Measurements from ENCODE around the gene CARMIL1. TPM values are rescaled to one million over a fixed set of nuclear protein-coding genes. Genes with fewer than 3 reads are reported as not detected.

CARMIL1 gene
- total and polyA plus RNA-seq, 2 of the 8 experiments (the other 6 are each of a cell fraction or from before 2014, with no cell fraction given), result 20.3 to 40.4 TPM

DNA sequence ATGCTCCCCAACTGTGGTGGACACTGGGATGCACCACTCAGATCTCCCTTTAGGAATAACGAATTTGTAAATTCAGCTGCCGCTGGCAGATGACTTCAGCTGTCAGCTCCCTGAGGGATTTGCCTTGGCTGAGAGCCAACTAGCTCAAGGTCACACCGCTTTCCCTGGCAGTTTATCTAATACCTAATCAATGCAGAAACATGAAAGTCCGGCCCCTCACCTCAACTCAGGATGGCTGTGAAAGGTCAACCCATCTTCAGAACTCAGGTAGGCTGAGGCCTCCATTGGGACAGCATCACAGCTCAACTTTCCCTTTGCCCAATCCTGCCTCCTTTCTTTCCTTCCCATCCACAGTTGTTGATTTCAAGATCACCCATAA lies 350.0 kb downstream of the CARMIL1 start (continued):
- TF ChIP-seq, protein P1, sequence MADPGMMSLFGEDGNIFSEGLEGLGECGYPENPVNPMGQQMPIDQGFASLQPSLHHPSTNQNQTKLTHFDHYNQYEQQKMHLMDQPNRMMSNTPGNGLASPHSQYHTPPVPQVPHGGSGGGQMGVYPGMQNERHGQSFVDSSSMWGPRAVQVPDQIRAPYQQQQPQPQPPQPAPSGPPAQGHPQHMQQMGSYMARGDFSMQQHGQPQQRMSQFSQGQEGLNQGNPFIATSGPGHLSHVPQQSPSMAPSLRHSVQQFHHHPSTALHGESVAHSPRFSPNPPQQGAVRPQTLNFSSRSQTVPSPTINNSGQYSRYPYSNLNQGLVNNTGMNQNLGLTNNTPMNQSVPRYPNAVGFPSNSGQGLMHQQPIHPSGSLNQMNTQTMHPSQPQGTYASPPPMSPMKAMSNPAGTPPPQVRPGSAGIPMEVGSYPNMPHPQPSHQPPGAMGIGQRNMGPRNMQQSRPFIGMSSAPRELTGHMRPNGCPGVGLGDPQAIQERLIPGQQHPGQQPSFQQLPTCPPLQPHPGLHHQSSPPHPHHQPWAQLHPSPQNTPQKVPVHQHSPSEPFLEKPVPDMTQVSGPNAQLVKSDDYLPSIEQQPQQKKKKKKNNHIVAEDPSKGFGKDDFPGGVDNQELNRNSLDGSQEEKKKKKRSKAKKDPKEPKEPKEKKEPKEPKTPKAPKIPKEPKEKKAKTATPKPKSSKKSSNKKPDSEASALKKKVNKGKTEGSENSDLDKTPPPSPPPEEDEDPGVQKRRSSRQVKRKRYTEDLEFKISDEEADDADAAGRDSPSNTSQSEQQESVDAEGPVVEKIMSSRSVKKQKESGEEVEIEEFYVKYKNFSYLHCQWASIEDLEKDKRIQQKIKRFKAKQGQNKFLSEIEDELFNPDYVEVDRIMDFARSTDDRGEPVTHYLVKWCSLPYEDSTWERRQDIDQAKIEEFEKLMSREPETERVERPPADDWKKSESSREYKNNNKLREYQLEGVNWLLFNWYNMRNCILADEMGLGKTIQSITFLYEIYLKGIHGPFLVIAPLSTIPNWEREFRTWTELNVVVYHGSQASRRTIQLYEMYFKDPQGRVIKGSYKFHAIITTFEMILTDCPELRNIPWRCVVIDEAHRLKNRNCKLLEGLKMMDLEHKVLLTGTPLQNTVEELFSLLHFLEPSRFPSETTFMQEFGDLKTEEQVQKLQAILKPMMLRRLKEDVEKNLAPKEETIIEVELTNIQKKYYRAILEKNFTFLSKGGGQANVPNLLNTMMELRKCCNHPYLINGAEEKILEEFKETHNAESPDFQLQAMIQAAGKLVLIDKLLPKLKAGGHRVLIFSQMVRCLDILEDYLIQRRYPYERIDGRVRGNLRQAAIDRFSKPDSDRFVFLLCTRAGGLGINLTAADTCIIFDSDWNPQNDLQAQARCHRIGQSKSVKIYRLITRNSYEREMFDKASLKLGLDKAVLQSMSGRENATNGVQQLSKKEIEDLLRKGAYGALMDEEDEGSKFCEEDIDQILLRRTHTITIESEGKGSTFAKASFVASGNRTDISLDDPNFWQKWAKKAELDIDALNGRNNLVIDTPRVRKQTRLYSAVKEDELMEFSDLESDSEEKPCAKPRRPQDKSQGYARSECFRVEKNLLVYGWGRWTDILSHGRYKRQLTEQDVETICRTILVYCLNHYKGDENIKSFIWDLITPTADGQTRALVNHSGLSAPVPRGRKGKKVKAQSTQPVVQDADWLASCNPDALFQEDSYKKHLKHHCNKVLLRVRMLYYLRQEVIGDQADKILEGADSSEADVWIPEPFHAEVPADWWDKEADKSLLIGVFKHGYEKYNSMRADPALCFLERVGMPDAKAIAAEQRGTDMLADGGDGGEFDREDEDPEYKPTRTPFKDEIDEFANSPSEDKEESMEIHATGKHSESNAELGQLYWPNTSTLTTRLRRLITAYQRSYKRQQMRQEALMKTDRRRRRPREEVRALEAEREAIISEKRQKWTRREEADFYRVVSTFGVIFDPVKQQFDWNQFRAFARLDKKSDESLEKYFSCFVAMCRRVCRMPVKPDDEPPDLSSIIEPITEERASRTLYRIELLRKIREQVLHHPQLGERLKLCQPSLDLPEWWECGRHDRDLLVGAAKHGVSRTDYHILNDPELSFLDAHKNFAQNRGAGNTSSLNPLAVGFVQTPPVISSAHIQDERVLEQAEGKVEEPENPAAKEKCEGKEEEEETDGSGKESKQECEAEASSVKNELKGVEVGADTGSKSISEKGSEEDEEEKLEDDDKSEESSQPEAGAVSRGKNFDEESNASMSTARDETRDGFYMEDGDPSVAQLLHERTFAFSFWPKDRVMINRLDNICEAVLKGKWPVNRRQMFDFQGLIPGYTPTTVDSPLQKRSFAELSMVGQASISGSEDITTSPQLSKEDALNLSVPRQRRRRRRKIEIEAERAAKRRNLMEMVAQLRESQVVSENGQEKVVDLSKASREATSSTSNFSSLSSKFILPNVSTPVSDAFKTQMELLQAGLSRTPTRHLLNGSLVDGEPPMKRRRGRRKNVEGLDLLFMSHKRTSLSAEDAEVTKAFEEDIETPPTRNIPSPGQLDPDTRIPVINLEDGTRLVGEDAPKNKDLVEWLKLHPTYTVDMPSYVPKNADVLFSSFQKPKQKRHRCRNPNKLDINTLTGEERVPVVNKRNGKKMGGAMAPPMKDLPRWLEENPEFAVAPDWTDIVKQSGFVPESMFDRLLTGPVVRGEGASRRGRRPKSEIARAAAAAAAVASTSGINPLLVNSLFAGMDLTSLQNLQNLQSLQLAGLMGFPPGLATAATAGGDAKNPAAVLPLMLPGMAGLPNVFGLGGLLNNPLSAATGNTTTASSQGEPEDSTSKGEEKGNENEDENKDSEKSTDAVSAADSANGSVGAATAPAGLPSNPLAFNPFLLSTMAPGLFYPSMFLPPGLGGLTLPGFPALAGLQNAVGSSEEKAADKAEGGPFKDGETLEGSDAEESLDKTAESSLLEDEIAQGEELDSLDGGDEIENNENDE (IDR thresholded peaks at IDR 0.05; ENCODE audit: insufficient replicate concordance, low read length), result no peak
- no peak for TF ChIP-seq EP300 (IDR thresholded peaks at IDR 0.05; ENCODE audit: borderline replicate concordance in 1 of 2, low read depth in 2 of 2, low read length in 2 of 2)
- TF ChIP-seq NANOG (IDR thresholded peaks at IDR 0.05; ENCODE audit: insufficient read depth, low read depth, low read length, poor library complexity, severe bottlenecking), result no peak
- no peak for TF ChIP-seq ZNF274 (IDR thresholded peaks at IDR 0.05; ENCODE audit: borderline replicate concordance, extremely low read depth, low read length)
- no peak for TF ChIP-seq POLR2AphosphoS5 (IDR thresholded peaks at IDR 0.05; ENCODE audit: low read depth, low read length)
- TF ChIP-seq TBP (IDR thresholded peaks at IDR 0.05; ENCODE audit: low read depth, low read length), result no peak
- no peak for TF ChIP-seq FOSL1 (IDR thresholded peaks at IDR 0.05; ENCODE audit: insufficient read depth, low read depth, low read length)
- no peak for TF ChIP-seq RXRA (IDR thresholded peaks at IDR 0.05; ENCODE audit: insufficient read depth, low read depth, low read length)
- TF ChIP-seq SP2 (IDR thresholded peaks at IDR 0.05; ENCODE audit: low read length), result no peak
- TF ChIP-seq SIRT6 (IDR thresholded peaks at IDR 0.05; ENCODE audit: low read length), result no peak
- TF ChIP-seq BCL11A (IDR thresholded peaks at IDR 0.05; ENCODE audit: low read depth in 2 of 2, low read length in 2 of 2), result no peak

All from H1 (cell line).